ENCODE measurements around the gene UBR4. TPM values are rescaled to one million over a fixed set of nuclear protein-coding genes. Genes with fewer than 3 reads are reported as not detected.

Gene UBR4
- polyA plus RNA-seq, 1 of the 3 experiments (the other 2 are of a cell fraction) = 68.7 TPM

DNA sequence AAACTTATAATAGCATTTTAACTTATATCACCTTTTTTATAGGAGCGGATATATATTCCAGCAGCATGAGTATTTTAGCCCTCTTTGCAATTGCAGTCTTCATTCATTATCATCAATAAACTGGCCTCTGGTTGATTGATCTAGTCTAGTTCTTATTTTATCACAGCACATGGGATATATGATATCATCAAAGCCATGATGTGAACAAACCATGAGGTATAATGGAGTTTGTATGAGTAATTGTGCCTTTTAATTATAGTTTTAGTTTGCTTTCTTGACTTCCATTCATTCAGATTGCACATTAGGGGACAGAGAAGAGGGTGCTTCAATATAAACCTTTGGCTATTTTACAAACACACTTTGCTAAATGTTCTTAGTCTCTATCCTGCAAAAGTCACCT lies 3.5 kb upstream of the UBR4 start:
- no peaks in the 10 kb centered on the region for H3K9me2 ChIP-seq
- DNase-seq = no peak
- peaks cover 9% of the 10 kb centered on the region for H4K20me1 ChIP-seq (ENCODE audit: insufficient read depth)
- H3K9ac ChIP-seq = no peak overlapping the region
- no peak overlapping the region for H2AFZ ChIP-seq (ENCODE audit: low read depth)
- no peak overlapping the region for H3K4me3 ChIP-seq (ENCODE audit: low read depth in 2 of 2, low read length in 1 of 2)
- CTCF ChIA-PET = no interaction called here
- H3K9me3 ChIP-seq = no peaks in the 10 kb centered on the region
- peaks cover 19% of the 10 kb centered on the region for H3F3A ChIP-seq (replicated peaks; ENCODE audit: insufficient read depth)
- WGBS (ENCODE audit: low lambda C conversion rate) = 100% methylated on average over 1 of the region's 1 CpG
- no peak overlapping the region for H3K4me2 ChIP-seq
- peaks cover 91% of the 10 kb centered on the region for H3K79me2 ChIP-seq (ENCODE audit: insufficient read depth)
- POLR2A ChIA-PET = no interaction called here
- peaks cover 12 to 15% of the 10 kb centered on the region in 2 experiments; a peak in 3 of 4 replicates for H3K4me1 ChIP-seq (ENCODE audit: control insufficient read depth in 1 of 2, insufficient read depth in 2 of 2, low read depth in 1 of 2, low read length in 1 of 2)
- H3K27me3 ChIP-seq (ENCODE audit: insufficient read depth) = no peaks in the 10 kb centered on the region
- peaks cover 32 to 53% of the 10 kb centered on the region in 2 experiments for H3K36me3 ChIP-seq (replicated peaks in 1 of 2; ENCODE audit: control insufficient read depth in 1 of 2, insufficient read depth in 2 of 2, low read length in 1 of 2)
- H3K27ac ChIP-seq (ENCODE audit: low read depth in 2 of 2, low read length in 1 of 2) = 0 out of 4 replicates have a peak overlapping the region, but pooled peaks of 1 of the 2 experiments have one; percentile 37
- no peak for TF ChIP-seq EZH2phosphoT487 (IDR thresholded peaks at IDR 0.05; ENCODE audit: borderline replicate concordance, low read depth)
- TF ChIP-seq TCF12 (IDR thresholded peaks at IDR 0.05) = no peak
- no peak for TF ChIP-seq RCOR1 (IDR thresholded peaks at IDR 0.05; ENCODE audit: low read length)
- TF ChIP-seq RAD21 (IDR thresholded peaks at IDR 0.05; ENCODE audit: low read length) = no peak
- TF ChIP-seq JUND (IDR thresholded peaks at IDR 0.05) = no peak
- TF ChIP-seq NRF1 (IDR thresholded peaks at IDR 0.05; ENCODE audit: low read depth, low read length) = no peak
- TF ChIP-seq, protein P1, sequence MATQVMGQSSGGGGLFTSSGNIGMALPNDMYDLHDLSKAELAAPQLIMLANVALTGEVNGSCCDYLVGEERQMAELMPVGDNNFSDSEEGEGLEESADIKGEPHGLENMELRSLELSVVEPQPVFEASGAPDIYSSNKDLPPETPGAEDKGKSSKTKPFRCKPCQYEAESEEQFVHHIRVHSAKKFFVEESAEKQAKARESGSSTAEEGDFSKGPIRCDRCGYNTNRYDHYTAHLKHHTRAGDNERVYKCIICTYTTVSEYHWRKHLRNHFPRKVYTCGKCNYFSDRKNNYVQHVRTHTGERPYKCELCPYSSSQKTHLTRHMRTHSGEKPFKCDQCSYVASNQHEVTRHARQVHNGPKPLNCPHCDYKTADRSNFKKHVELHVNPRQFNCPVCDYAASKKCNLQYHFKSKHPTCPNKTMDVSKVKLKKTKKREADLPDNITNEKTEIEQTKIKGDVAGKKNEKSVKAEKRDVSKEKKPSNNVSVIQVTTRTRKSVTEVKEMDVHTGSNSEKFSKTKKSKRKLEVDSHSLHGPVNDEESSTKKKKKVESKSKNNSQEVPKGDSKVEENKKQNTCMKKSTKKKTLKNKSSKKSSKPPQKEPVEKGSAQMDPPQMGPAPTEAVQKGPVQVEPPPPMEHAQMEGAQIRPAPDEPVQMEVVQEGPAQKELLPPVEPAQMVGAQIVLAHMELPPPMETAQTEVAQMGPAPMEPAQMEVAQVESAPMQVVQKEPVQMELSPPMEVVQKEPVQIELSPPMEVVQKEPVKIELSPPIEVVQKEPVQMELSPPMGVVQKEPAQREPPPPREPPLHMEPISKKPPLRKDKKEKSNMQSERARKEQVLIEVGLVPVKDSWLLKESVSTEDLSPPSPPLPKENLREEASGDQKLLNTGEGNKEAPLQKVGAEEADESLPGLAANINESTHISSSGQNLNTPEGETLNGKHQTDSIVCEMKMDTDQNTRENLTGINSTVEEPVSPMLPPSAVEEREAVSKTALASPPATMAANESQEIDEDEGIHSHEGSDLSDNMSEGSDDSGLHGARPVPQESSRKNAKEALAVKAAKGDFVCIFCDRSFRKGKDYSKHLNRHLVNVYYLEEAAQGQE (IDR thresholded peaks at IDR 0.05; ENCODE audit: low read depth, low read length) = no peak
- TF ChIP-seq TAF1 (IDR thresholded peaks at IDR 0.05; ENCODE audit: borderline replicate concordance, low read depth, low read length) = no peak
- TF ChIP-seq SIN3A (IDR thresholded peaks at IDR 0.05; ENCODE audit: borderline replicate concordance, low read depth, low read length) = no peak
- no peak for TF ChIP-seq MEF2A (IDR thresholded peaks at IDR 0.05; ENCODE audit: borderline replicate concordance, low read depth)
- no peak for TF ChIP-seq NFIC (IDR thresholded peaks at IDR 0.05; ENCODE audit: borderline replicate concordance)
- no peak for TF ChIP-seq FOXM1 (IDR thresholded peaks at IDR 0.05; ENCODE audit: low read depth)

DNA sequence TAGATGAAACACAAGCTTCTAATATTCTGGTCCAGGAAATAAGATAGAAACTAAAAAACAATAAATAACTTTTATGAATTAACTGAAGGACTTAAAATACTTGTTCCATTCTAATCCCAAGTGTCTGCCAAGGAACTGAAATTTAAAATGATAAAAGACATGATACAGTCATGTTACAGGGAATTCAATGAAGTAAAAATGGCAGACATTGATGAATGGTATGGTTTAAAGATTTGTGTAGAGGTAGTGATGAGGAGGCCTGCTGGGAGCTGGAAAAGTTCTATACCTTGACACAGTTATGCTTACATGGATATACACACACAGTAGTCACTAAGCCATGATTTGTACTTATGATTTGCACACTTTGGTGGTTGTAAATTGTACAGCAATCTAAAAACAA lies 2.1 kb upstream of the UBR4 start:
- Histone ChIP-seq H3K4me1 (ENCODE audit: control insufficient read depth in 1 of 2, insufficient read depth in 2 of 2, low read depth in 1 of 2, low read length in 1 of 2) (peaks cover 21 to 22% of the 10 kb centered on the region in 2 experiments; a peak in 3 of 4 replicates), H3K27me3 (ENCODE audit: insufficient read depth) (no peaks in the 10 kb centered on the region), H3K27ac (ENCODE audit: low read depth in 2 of 2, low read length in 1 of 2) (peak overlapping the region; percentile 4 to 37; a peak in 2 of 4 replicates), H2AFZ (ENCODE audit: low read depth) (no peak overlapping the region), H3K9ac (no peak overlapping the region), H3K4me2 (peak overlapping the region; percentile 7; the same call in 1 of the 2 replicates), H3K4me3 (ENCODE audit: low read depth in 2 of 2, low read length in 1 of 2) (no peak overlapping the region), H3F3A (replicated peaks; ENCODE audit: insufficient read depth) (peaks cover 11% of the 10 kb centered on the region), H3K9me2 (no peaks in the 10 kb centered on the region), H4K20me1 (ENCODE audit: insufficient read depth) (peaks cover 23% of the 10 kb centered on the region), H3K36me3 (replicated peaks in 1 of 2; ENCODE audit: control insufficient read depth in 1 of 2, insufficient read depth in 2 of 2, low read length in 1 of 2) (peaks cover 20 to 40% of the 10 kb centered on the region in 2 experiments), H3K9me3 (no peaks in the 10 kb centered on the region), H3K79me2 (ENCODE audit: insufficient read depth) (peaks cover 99% of the 10 kb centered on the region)
- DNase-seq = no peak
- ChIA-PET POLR2A (no interaction called here), CTCF (interaction anchor here (1.5 to 2.5 kb wide), 2 partner anchors 28 to 33 kb away, joined by 3 to 6 read pairs; no protein-coding TSS in a partner anchor)
- TF ChIP-seq FOXM1 (IDR thresholded peaks at IDR 0.05; ENCODE audit: low read depth) (no peak), TAF1 (IDR thresholded peaks at IDR 0.05; ENCODE audit: borderline replicate concordance, low read depth, low read length) (no peak), USF2 (IDR thresholded peaks at IDR 0.05; ENCODE audit: borderline replicate concordance, low read depth, low read length) (no peak), RXRA (IDR thresholded peaks at IDR 0.05; ENCODE audit: borderline replicate concordance, low read depth) (no peak), EP300 (IDR thresholded peaks at IDR 0.05; ENCODE audit: borderline replicate concordance in 1 of 2, low read depth in 1 of 2, low read length in 1 of 2) (no peak), FOXJ3 (CRISPR knock-in tag; IDR thresholded peaks at IDR 0.05) (no peak)
